ENCODE results near the gene VPREB3. TPM values are rescaled to one million over a fixed set of nuclear protein-coding genes. Genes with fewer than 3 reads are reported as not detected.

The VPREB3 gene
- polyA plus RNA-seq, 2 of the 4 experiments (the other 2 are of a cell fraction): 0.41 to 0.52 TPM

GRCh38 chr22:23743303-23743705 is 10.9 kb downstream of the VPREB3 start:
- ChIA-PET CTCF (no interaction called here), POLR2A (no interaction called here)
- Histone ChIP-seq H3K4me1 (no peaks in the 10 kb centered on the region), H3K4me2 (no peak overlapping the region), H3K4me3 (no peak overlapping the region), H3K27ac (no peak overlapping the region), H3K9me3 (no peaks in the 10 kb centered on the region)
- whole genome bisulfite sequencing (ENCODE audit: missing lambda C conversion rate): 96% methylated on average over 2 of the region's 2 CpGs
- DNase-seq (ENCODE audit: low read depth in 1 of 2, low spot score in 1 of 2) (no peak), ATAC-seq (no peak), FAIRE-seq (no peak)
- no peak for TF ChIP-seq RARB (CRISPR knock-in tag; IDR thresholded peaks at IDR 0.05)
- TF ChIP-seq ZFP36 (IDR thresholded peaks at IDR 0.05; ENCODE audit: borderline replicate concordance, partially characterized antibody): no peak
- no peak for TF ChIP-seq NPAS2 (CRISPR knock-in tag; IDR thresholded peaks at IDR 0.05; ENCODE audit: borderline replicate concordance)
- no peak for TF ChIP-seq CTCF (IDR thresholded peaks at IDR 0.05)
- TF ChIP-seq CBX8 (IDR thresholded peaks at IDR 0.05): no peak
- TF ChIP-seq REST (IDR thresholded peaks at IDR 0.05): no peak
- TF ChIP-seq KDM5A (IDR thresholded peaks at IDR 0.05): no peak
- no peak for TF ChIP-seq CEBPB (IDR thresholded peaks at IDR 0.05)
- no peak for TF ChIP-seq ELK1 (IDR thresholded peaks at IDR 0.05; ENCODE audit: low read depth, low read length)
- TF ChIP-seq MAX (IDR thresholded peaks at IDR 0.05): no peak
- no peak for TF ChIP-seq USF2 (IDR thresholded peaks at IDR 0.05)
- TF ChIP-seq HMGXB4 (CRISPR knock-in tag; IDR thresholded peaks at IDR 0.05; ENCODE audit: borderline replicate concordance): no peak
- no peak for TF ChIP-seq ATOH8 (CRISPR knock-in tag; IDR thresholded peaks at IDR 0.05; ENCODE audit: low read depth)
- TF ChIP-seq HES2 (IDR thresholded peaks at IDR 0.05): no peak
- no peak for TF ChIP-seq E2F6 (IDR thresholded peaks at IDR 0.05; ENCODE audit: borderline replicate concordance, low read depth)
- TF ChIP-seq SMC3 (IDR thresholded peaks at IDR 0.05): no peak
